GM23338 (cell line): Measurements from ENCODE around the gene KIF18A. TPM values are rescaled to one million over a fixed set of nuclear protein-coding genes. Genes with fewer than 3 reads are reported as not detected.

ENCODE experiments used
- ATAC-seq: fragments of 200-7000 bp; cut with Tn5 transposase; 3 replicates; pipeline ENCODE4 v1.9.1; 2020
- DNase-seq: peaks from one replicate; pipeline ENCODE4 v3.0.0-alpha.2; 2015; ENCODE audit warnings: low spot score
- H2AFZ ChIP-seq: fragments of 200-600 bp; sonication (generic); 2 replicates; pipeline ENCODE4 v1.8.0; 2016; ENCODE audit warnings: antibody characterized with exemption, mild to moderate bottlenecking, moderate library complexity
- H3F3A ChIP-seq: fragments of 200-600 bp; sonication (generic); replicated peaks from 2 replicates; pipeline ENCODE4 v1.8.0; 2017; ENCODE audit warnings: antibody characterized with exemption, mixed run types, low read depth
- H3K27ac ChIP-seq: fragments of 200-600 bp; sonication (generic); 2 replicates; pipeline ENCODE4 v1.6.1; 2016; ENCODE audit warnings: low read depth
- H3K27me3 ChIP-seq: fragments of 200-600 bp; sonication (generic); 2 replicates; pipeline ENCODE4 v1.8.0; 2016; ENCODE audit warnings: mild to moderate bottlenecking, mixed run types, moderate library complexity; ENCODE audit not compliant: insufficient read depth
- H3K36me3 ChIP-seq: fragments of 200-600 bp; sonication (generic); 2 replicates; pipeline ENCODE4 v1.8.0; 2016; ENCODE audit warnings: mild to moderate bottlenecking; ENCODE audit not compliant: insufficient read depth
- H3K4me1 ChIP-seq: fragments of 200-600 bp; sonication (generic); 2 replicates; pipeline ENCODE4 v1.8.0; 2016; ENCODE audit warnings: mild to moderate bottlenecking, moderate library complexity; ENCODE audit not compliant: insufficient read depth
- H3K4me2 ChIP-seq: fragments of 200-600 bp; sonication (generic); 2 replicates; pipeline ENCODE4 v1.7.1; 2017; ENCODE audit warnings: mixed run types
- H3K4me3 ChIP-seq: fragments of 200-600 bp; sonication (generic); 2 replicates; pipeline ENCODE4 v1.6.1; 2016; ENCODE audit warnings: mixed run types
- H3K79me2 ChIP-seq: fragments of 200-600 bp; sonication (generic); replicated peaks from 2 replicates; pipeline ENCODE4 v1.8.0; 2017; ENCODE audit warnings: mild to moderate bottlenecking; ENCODE audit not compliant: insufficient read depth
- H3K9me2 ChIP-seq: fragments of 200-600 bp; sonication (generic); 2 replicates; pipeline ENCODE4 v1.8.0; 2017; ENCODE audit not compliant: insufficient read depth
- H4K20me1 ChIP-seq: fragments of 200-600 bp; sonication (generic); replicated peaks from 2 replicates; pipeline ENCODE4 v1.8.0; 2017; ENCODE audit warnings: mild to moderate bottlenecking; ENCODE audit not compliant: insufficient read depth
- H3K27ac Mint-ChIP-seq: 2 replicates; pipeline ENCODE4 v1.8.0; 2020; ENCODE audit warnings: inconsistent platforms, mild to moderate bottlenecking, moderate library complexity, mixed read lengths
- H3K27me3 Mint-ChIP-seq: 3 replicates; pipeline ENCODE4 v1.8.0; 2022; ENCODE audit warnings: low read depth, mild to moderate bottlenecking, moderate library complexity, mixed read lengths, inconsistent platforms; ENCODE audit not compliant: insufficient read depth, poor library complexity
- H3K36me3 Mint-ChIP-seq: 3 replicates; pipeline ENCODE4 v1.8.0; 2021; ENCODE audit warnings: low read depth, mild to moderate bottlenecking, inconsistent platforms, moderate library complexity, mixed read lengths
- H3K4me1 Mint-ChIP-seq: 3 replicates; pipeline ENCODE4 v1.8.0; 2020; ENCODE audit warnings: mild to moderate bottlenecking, inconsistent platforms, mixed read lengths
- H3K4me3 Mint-ChIP-seq: 3 replicates; pipeline ENCODE4 v1.8.0; 2021; ENCODE audit warnings: moderate library complexity, mild to moderate bottlenecking, inconsistent platforms, mixed read lengths
- H3K9me3 Mint-ChIP-seq: 3 replicates; pipeline ENCODE4 v1.8.0; 2020; ENCODE audit warnings: moderate library complexity, mild to moderate bottlenecking, inconsistent platforms, mixed read lengths
- CREB1 ChIP-seq: fragments of 250-450 bp; sonication (Bioruptor Pico); IDR thresholded peaks from 2 replicates; pipeline ENCODE4 v1.5.0; 2020; ENCODE audit warnings: low read depth, mild to moderate bottlenecking, moderate library complexity
- ETS1 ChIP-seq: IDR thresholded peaks from 2 replicates; pipeline ENCODE4 v1.6.1; 2016; ENCODE audit warnings: antibody characterized with exemption
- EZH2 ChIP-seq: fragments of 200-600 bp; sonication (generic); IDR thresholded peaks from one replicate; pipeline ENCODE4 v1.8.0; 2017; ENCODE audit warnings: antibody characterized with exemption, mild to moderate bottlenecking, low read depth; ENCODE audit not compliant: unreplicated experiment
- EZH2phosphoT487 ChIP-seq: fragments of 200-600 bp; sonication (generic); IDR thresholded peaks from one replicate; pipeline ENCODE4 v1.8.1; 2018; ENCODE audit warnings: antibody characterized with exemption; ENCODE audit not compliant: unreplicated experiment
- JUNB ChIP-seq: IDR thresholded peaks from one replicate; pipeline ENCODE4 v1.6.1; 2016; ENCODE audit warnings: antibody characterized with exemption; ENCODE audit not compliant: unreplicated experiment
- NANOG ChIP-seq: IDR thresholded peaks from 2 replicates; pipeline ENCODE4 v1.6.1; 2016; ENCODE audit warnings: antibody characterized with exemption, borderline replicate concordance
- POLR2AphosphoS5 ChIP-seq: IDR thresholded peaks from 2 replicates; pipeline ENCODE4 v1.6.1; 2016; ENCODE audit warnings: antibody characterized with exemption, low read depth
- REST ChIP-seq: IDR thresholded peaks from one replicate; pipeline ENCODE4 v1.6.1; 2018; ENCODE audit warnings: antibody characterized with exemption; ENCODE audit not compliant: unreplicated experiment
- STAT1 ChIP-seq: IDR thresholded peaks from one replicate; pipeline ENCODE4 v1.6.1; 2016; ENCODE audit warnings: antibody characterized with exemption; ENCODE audit not compliant: unreplicated experiment
- ZNF114 ChIP-seq: fragments of 250-450 bp; sonication (Bioruptor Pico); IDR thresholded peaks from 2 replicates; pipeline ENCODE4 v1.5.0; 2020; ENCODE audit warnings: mild to moderate bottlenecking, moderate library complexity
- ZNF331 ChIP-seq: fragments of 250-450 bp; sonication (Bioruptor Pico); IDR thresholded peaks from 2 replicates; pipeline ENCODE4 v1.5.0; 2020; ENCODE audit warnings: low read depth, mild to moderate bottlenecking, moderate library complexity
- ZNF462 ChIP-seq: fragments of 250-450 bp; sonication (Bioruptor Pico); IDR thresholded peaks from 2 replicates; pipeline ENCODE4 v1.5.0; 2020; ENCODE audit warnings: mild to moderate bottlenecking, moderate library complexity
- polyA plus RNA-seq: library from polyadenylated mRNA; unstranded; fragments of >200 nt; fragmentation: Nextera tagmentation; extraction: Ambion mirVana; gene quantifications from 2 replicates; pipeline ENCODE4 v1.2.1, GENCODE V29; 2016
- total RNA-seq: library from RNA; depleted of rRNA; stranded (reverse); fragments of >200 nt; shearing (Covaris generic); gene quantifications from 2 replicates; pipeline ENCODE4 v1.2.3, GENCODE V29; 2014

The KIF18A gene
- total and polyA plus RNA-seq, 2 experiments from 2014 or later = 22.2 to 26.5 TPM

GRCh38 chr11:28110108-28110820, 2.3 kb upstream of the KIF18A start (continued):
- TF ChIP-seq ZNF462 (peak; percentile 73), EZH2phosphoT487 (no peak)

- H3K36me3 Mint-ChIP-seq = 0 out of 3 replicates have a peak, but pooled peaks cover 2% of the 10 kb centered on the region
- peaks cover 14% of the 10 kb centered on the region for H3K27me3 Mint-ChIP-seq
- no peak overlapping the region for H2AFZ ChIP-seq
- H3F3A ChIP-seq = no peaks in the 10 kb centered on the region
- H4K20me1 ChIP-seq = no peaks in the 10 kb centered on the region
- H3K9me2 ChIP-seq = no peaks in the 10 kb centered on the region
- H3K27ac Mint-ChIP-seq = no peak overlapping the region
- peaks cover 74% of the 10 kb centered on the region for H3K79me2 ChIP-seq
- H3K9me3 Mint-ChIP-seq = no peaks in the 10 kb centered on the region
- H3K27ac ChIP-seq = peak overlapping the region; percentile 79; the same call in 1 of the 2 replicates
- peak overlapping the region; percentile 81 for H3K4me2 ChIP-seq
- no peaks in the 10 kb centered on the region for H3K27me3 ChIP-seq
- no peak for ATAC-seq
- H3K4me3 ChIP-seq = peak overlapping the region; percentile 81
- peaks cover 5% of the 10 kb centered on the region for H3K4me1 ChIP-seq
- H3K4me3 Mint-ChIP-seq = peak overlapping the region; percentile 99
- no peak for DNase-seq
- peaks cover 22% of the 10 kb centered on the region for H3K4me1 Mint-ChIP-seq
- no peaks in the 10 kb centered on the region for H3K36me3 ChIP-seq
- TF ChIP-seq STAT1 (no peak), NANOG (no peak), JUNB (no peak), EZH2phosphoT487 (no peak), ZNF331 (CRISPR knock-in tag) (no peak), CREB1 (CRISPR knock-in tag) (no peak), POLR2AphosphoS5 (no peak), EZH2 (no peak), ZNF114 (CRISPR knock-in tag) (no peak), ETS1 (no peak), REST (no peak)
Observed at GRCh38 chr11:28108958-28109357, 1.0 kb upstream of the KIF18A start.
